GM23338 (cell line): ENCODE measurements around the gene ANKRD6. TPM values are rescaled to one million over a fixed set of nuclear protein-coding genes. Genes with fewer than 3 reads are reported as not detected.

Experiments used
- ATAC-seq: fragments of 200-7000 bp; cut with Tn5 transposase; 3 replicates; pipeline ENCODE4 v1.9.1; 2020
- DNase-seq: peaks from one replicate; pipeline ENCODE4 v3.0.0-alpha.2; 2015; ENCODE audit warnings: low spot score
- H2AFZ ChIP-seq: fragments of 200-600 bp; sonication (generic); 2 replicates; pipeline ENCODE4 v1.8.0; 2016; ENCODE audit warnings: antibody characterized with exemption, mild to moderate bottlenecking, moderate library complexity
- H3F3A ChIP-seq: fragments of 200-600 bp; sonication (generic); replicated peaks from 2 replicates; pipeline ENCODE4 v1.8.0; 2017; ENCODE audit warnings: antibody characterized with exemption, mixed run types, low read depth
- H3K27ac ChIP-seq: fragments of 200-600 bp; sonication (generic); 2 replicates; pipeline ENCODE4 v1.6.1; 2016; ENCODE audit warnings: low read depth
- H3K27me3 ChIP-seq: fragments of 200-600 bp; sonication (generic); 2 replicates; pipeline ENCODE4 v1.8.0; 2016; ENCODE audit warnings: mild to moderate bottlenecking, mixed run types, moderate library complexity; ENCODE audit not compliant: insufficient read depth
- H3K36me3 ChIP-seq: fragments of 200-600 bp; sonication (generic); 2 replicates; pipeline ENCODE4 v1.8.0; 2016; ENCODE audit warnings: mild to moderate bottlenecking; ENCODE audit not compliant: insufficient read depth
- H3K4me1 ChIP-seq: fragments of 200-600 bp; sonication (generic); 2 replicates; pipeline ENCODE4 v1.8.0; 2016; ENCODE audit warnings: mild to moderate bottlenecking, moderate library complexity; ENCODE audit not compliant: insufficient read depth
- H3K4me2 ChIP-seq: fragments of 200-600 bp; sonication (generic); 2 replicates; pipeline ENCODE4 v1.7.1; 2017; ENCODE audit warnings: mixed run types
- H3K4me3 ChIP-seq: fragments of 200-600 bp; sonication (generic); 2 replicates; pipeline ENCODE4 v1.6.1; 2016; ENCODE audit warnings: mixed run types
- H3K79me2 ChIP-seq: fragments of 200-600 bp; sonication (generic); replicated peaks from 2 replicates; pipeline ENCODE4 v1.8.0; 2017; ENCODE audit warnings: mild to moderate bottlenecking; ENCODE audit not compliant: insufficient read depth
- H3K9me2 ChIP-seq: fragments of 200-600 bp; sonication (generic); 2 replicates; pipeline ENCODE4 v1.8.0; 2017; ENCODE audit not compliant: insufficient read depth
- H4K20me1 ChIP-seq: fragments of 200-600 bp; sonication (generic); replicated peaks from 2 replicates; pipeline ENCODE4 v1.8.0; 2017; ENCODE audit warnings: mild to moderate bottlenecking; ENCODE audit not compliant: insufficient read depth
- H3K27ac Mint-ChIP-seq: 2 replicates; pipeline ENCODE4 v1.8.0; 2020; ENCODE audit warnings: inconsistent platforms, mild to moderate bottlenecking, moderate library complexity, mixed read lengths
- H3K27me3 Mint-ChIP-seq: 3 replicates; pipeline ENCODE4 v1.8.0; 2022; ENCODE audit warnings: low read depth, mild to moderate bottlenecking, moderate library complexity, mixed read lengths, inconsistent platforms; ENCODE audit not compliant: insufficient read depth, poor library complexity
- H3K36me3 Mint-ChIP-seq: 3 replicates; pipeline ENCODE4 v1.8.0; 2021; ENCODE audit warnings: low read depth, mild to moderate bottlenecking, inconsistent platforms, moderate library complexity, mixed read lengths
- H3K4me1 Mint-ChIP-seq: 3 replicates; pipeline ENCODE4 v1.8.0; 2020; ENCODE audit warnings: mild to moderate bottlenecking, inconsistent platforms, mixed read lengths
- H3K4me3 Mint-ChIP-seq: 3 replicates; pipeline ENCODE4 v1.8.0; 2021; ENCODE audit warnings: moderate library complexity, mild to moderate bottlenecking, inconsistent platforms, mixed read lengths
- H3K9me3 Mint-ChIP-seq: 3 replicates; pipeline ENCODE4 v1.8.0; 2020; ENCODE audit warnings: moderate library complexity, mild to moderate bottlenecking, inconsistent platforms, mixed read lengths
- EZH2phosphoT487 ChIP-seq: fragments of 200-600 bp; sonication (generic); IDR thresholded peaks from one replicate; pipeline ENCODE4 v1.8.1; 2018; ENCODE audit warnings: antibody characterized with exemption; ENCODE audit not compliant: unreplicated experiment
- STAT1 ChIP-seq: IDR thresholded peaks from one replicate; pipeline ENCODE4 v1.6.1; 2016; ENCODE audit warnings: antibody characterized with exemption; ENCODE audit not compliant: unreplicated experiment
- ZNF331 ChIP-seq: fragments of 250-450 bp; sonication (Bioruptor Pico); IDR thresholded peaks from 2 replicates; pipeline ENCODE4 v1.5.0; 2020; ENCODE audit warnings: low read depth, mild to moderate bottlenecking, moderate library complexity
- polyA plus RNA-seq: library from polyadenylated mRNA; unstranded; fragments of >200 nt; fragmentation: Nextera tagmentation; extraction: Ambion mirVana; gene quantifications from 2 replicates; pipeline ENCODE4 v1.2.1, GENCODE V29; 2016
- total RNA-seq: library from RNA; depleted of rRNA; stranded (reverse); fragments of >200 nt; shearing (Covaris generic); gene quantifications from 2 replicates; pipeline ENCODE4 v1.2.3, GENCODE V29; 2014
- TF ChIP-seq, protein P1 (sequence below): fragments of 250-450 bp; sonication (Bioruptor Pico); IDR thresholded peaks from 2 replicates; pipeline ENCODE4 v1.5.0; 2020; ENCODE audit warnings: mild to moderate bottlenecking, moderate library complexity
- TF ChIP-seq, protein P2 (sequence below), 2 experiments: fragments of 200-600 bp in 1 of 2; sonication (generic) in 1 of 2; conservative IDR thresholded peaks; 2 replicates each; pipeline versions ENCODE4 v1.5.1 to v1.6.1; 2016 to 2017; ENCODE audit warnings: antibody characterized with exemption in 2 of 2, low read depth in 2 of 2, mild to moderate bottlenecking in 2 of 2, moderate library complexity in 1 of 2

ANKRD6 gene
- total and polyA plus RNA-seq, 2 experiments from 2014 or later: 3.2 to 9.2 TPM

DNA sequence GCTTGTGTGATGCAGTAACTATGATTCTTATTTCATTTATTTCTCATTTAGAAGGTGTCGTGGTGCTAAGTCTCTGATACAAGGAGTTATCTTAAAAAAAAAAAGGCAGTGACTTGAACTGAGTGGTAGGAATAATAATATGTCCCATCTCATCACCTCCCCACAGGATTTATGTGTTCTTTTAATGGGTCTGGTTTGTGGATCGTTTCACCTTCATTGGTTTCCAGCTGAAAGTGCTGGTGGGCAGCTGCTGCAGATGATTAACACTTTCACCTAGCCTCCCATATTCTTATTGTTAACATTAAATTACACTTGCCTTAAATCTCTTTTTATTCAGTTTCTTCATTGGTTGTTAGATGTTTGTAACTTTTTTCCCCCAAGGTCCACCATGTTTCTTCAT, 68.8 kb downstream of the ANKRD6 start (continued):
- TF ChIP-seq, protein P1, sequence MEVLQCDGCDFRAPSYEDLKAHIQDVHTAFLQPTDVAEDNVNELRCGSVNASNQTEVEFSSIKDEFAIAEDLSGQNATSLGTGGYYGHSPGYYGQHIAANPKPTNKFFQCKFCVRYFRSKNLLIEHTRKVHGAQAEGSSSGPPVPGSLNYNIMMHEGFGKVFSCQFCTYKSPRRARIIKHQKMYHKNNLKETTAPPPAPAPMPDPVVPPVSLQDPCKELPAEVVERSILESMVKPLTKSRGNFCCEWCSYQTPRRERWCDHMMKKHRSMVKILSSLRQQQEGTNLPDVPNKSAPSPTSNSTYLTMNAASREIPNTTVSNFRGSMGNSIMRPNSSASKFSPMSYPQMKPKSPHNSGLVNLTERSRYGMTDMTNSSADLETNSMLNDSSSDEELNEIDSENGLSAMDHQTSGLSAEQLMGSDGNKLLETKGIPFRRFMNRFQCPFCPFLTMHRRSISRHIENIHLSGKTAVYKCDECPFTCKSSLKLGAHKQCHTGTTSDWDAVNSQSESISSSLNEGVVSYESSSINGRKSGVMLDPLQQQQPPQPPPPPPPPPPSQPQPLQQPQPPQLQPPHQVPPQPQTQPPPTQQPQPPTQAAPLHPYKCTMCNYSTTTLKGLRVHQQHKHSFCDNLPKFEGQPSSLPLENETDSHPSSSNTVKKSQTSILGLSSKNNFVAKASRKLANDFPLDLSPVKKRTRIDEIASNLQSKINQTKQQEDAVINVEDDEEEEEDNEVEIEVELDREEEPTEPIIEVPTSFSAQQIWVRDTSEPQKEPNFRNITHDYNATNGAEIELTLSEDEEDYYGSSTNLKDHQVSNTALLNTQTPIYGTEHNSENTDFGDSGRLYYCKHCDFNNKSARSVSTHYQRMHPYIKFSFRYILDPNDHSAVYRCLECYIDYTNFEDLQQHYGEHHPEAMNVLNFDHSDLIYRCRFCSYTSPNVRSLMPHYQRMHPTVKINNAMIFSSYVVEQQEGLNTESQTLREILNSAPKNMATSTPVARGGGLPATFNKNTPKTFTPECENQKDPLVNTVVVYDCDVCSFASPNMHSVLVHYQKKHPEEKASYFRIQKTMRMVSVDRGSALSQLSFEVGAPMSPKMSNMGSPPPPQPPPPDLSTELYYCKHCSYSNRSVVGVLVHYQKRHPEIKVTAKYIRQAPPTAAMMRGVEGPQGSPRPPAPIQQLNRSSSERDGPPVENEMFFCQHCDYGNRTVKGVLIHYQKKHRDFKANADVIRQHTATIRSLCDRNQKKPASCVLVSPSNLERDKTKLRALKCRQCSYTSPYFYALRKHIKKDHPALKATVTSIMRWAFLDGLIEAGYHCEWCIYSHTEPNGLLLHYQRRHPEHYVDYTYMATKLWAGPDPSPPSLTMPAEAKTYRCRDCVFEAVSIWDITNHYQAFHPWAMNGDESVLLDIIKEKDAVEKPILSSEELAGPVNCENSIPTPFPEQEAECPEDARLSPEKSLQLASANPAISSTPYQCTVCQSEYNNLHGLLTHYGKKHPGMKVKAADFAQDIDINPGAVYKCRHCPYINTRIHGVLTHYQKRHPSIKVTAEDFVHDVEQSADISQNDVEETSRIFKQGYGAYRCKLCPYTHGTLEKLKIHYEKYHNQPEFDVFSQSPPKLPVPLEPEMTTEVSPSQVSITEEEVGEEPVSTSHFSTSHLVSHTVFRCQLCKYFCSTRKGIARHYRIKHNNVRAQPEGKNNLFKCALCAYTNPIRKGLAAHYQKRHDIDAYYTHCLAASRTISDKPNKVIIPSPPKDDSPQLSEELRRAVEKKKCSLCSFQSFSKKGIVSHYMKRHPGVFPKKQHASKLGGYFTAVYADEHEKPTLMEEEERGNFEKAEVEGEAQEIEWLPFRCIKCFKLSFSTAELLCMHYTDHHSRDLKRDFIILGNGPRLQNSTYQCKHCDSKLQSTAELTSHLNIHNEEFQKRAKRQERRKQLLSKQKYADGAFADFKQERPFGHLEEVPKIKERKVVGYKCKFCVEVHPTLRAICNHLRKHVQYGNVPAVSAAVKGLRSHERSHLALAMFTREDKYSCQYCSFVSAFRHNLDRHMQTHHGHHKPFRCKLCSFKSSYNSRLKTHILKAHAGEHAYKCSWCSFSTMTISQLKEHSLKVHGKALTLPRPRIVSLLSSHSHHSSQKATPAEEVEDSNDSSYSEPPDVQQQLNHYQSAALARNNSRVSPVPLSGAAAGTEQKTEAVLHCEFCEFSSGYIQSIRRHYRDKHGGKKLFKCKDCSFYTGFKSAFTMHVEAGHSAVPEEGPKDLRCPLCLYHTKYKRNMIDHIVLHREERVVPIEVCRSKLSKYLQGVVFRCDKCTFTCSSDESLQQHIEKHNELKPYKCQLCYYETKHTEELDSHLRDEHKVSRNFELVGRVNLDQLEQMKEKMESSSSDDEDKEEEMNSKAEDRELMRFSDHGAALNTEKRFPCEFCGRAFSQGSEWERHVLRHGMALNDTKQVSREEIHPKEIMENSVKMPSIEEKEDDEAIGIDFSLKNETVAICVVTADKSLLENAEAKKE (CRISPR knock-in tag): no peak
- TF ChIP-seq EZH2phosphoT487: no peak

DNA sequence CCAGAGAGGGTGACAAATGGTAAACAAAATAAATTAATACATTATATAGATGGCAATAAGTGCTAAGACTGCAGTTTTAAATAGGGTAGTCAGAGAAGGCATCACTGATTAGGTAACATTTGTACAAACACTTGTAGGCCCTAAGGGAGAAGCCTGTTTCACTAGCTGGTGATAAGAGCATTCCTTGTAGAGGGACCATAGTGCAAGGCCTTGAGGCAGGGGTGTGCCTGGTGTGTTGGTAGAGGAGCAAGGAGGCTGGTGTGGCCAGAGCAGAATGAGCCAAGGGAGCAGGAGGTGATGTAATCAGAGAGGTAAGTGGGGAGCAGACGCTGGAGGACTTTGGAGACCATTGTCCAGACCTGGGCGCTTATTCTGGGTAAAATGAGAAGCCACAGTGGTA, 70.7 kb downstream of the ANKRD6 start:
- no peak overlapping the region for H3K4me3 ChIP-seq
- H3K4me1 ChIP-seq: peaks cover 33% of the 10 kb centered on the region
- H3K9me2 ChIP-seq: no peaks in the 10 kb centered on the region
- H3K36me3 ChIP-seq: no peaks in the 10 kb centered on the region
- Mint-ChIP-seq H3K27me3 (peaks cover 7% of the 10 kb centered on the region), H3K4me1 (peaks cover 51% of the 10 kb centered on the region), H3K36me3 (no peaks in the 10 kb centered on the region), H3K4me3 (no peak overlapping the region), H3K27ac (no peak overlapping the region), H3K9me3 (no peaks in the 10 kb centered on the region)
- H3K27me3 ChIP-seq: 0 out of 2 replicates have a peak, but pooled peaks cover 6% of the 10 kb centered on the region
- H3K79me2 ChIP-seq: no peaks in the 10 kb centered on the region
- DNase-seq (no peak), ATAC-seq (no peak)
- no peak overlapping the region for H3K27ac ChIP-seq
- TF ChIP-seq, protein P2, sequence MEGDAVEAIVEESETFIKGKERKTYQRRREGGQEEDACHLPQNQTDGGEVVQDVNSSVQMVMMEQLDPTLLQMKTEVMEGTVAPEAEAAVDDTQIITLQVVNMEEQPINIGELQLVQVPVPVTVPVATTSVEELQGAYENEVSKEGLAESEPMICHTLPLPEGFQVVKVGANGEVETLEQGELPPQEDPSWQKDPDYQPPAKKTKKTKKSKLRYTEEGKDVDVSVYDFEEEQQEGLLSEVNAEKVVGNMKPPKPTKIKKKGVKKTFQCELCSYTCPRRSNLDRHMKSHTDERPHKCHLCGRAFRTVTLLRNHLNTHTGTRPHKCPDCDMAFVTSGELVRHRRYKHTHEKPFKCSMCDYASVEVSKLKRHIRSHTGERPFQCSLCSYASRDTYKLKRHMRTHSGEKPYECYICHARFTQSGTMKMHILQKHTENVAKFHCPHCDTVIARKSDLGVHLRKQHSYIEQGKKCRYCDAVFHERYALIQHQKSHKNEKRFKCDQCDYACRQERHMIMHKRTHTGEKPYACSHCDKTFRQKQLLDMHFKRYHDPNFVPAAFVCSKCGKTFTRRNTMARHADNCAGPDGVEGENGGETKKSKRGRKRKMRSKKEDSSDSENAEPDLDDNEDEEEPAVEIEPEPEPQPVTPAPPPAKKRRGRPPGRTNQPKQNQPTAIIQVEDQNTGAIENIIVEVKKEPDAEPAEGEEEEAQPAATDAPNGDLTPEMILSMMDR (conservative IDR thresholded peaks at IDR 0.05; ENCODE audit: low read depth in 2 of 2): no peak
- TF ChIP-seq ZNF331 (CRISPR knock-in tag) (no peak), STAT1 (no peak)
- no peak overlapping the region for H3K4me2 ChIP-seq
- no peaks in the 10 kb centered on the region for H3F3A ChIP-seq
- no peak overlapping the region for H2AFZ ChIP-seq
- no peaks in the 10 kb centered on the region; the same call in 1 of the 2 replicates for H4K20me1 ChIP-seq
